ENCODE measurements around the gene PLPPR1.

The PLPPR1 gene

GRCh38 chr9:101354765-101355708 is 326.5 kb downstream of the PLPPR1 start:
- no peak for DNase-seq

DNA sequence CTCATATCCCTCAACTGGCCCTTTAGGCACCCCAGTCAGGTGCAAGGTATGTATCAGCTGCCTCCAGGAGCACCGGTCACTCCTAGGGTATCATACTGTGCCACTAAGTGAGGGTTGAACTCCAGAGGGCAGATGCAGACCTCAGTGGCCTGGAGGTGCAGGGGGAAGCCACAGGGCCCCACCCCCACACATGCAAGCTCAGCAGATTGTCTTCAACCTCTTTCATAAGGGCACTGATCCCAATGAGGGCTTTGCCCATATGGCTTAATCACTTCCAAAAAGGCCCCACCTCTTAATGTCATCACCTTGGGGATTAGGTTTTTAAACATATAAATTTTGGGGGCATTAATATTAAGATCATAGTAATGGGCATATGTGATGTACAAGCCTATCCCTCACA is 328.1 kb downstream of the PLPPR1 start:
- DNase-seq: no peak

- no peak for DNase-seq
Observed at GRCh38 chr9:101359679-101360078, 331.2 kb downstream of the PLPPR1 start.

GRCh38 chr9:101360647-101361046 is 332.1 kb downstream of the PLPPR1 start:
- DNase-seq: no peak

GRCh38 chr9:101362450-101362849 is 333.9 kb downstream of the PLPPR1 start:
- no peak for DNase-seq

- DNase-seq: no peak
Observed at GRCh38 chr9:101365181-101365580, 336.7 kb downstream of the PLPPR1 start.

DNA sequence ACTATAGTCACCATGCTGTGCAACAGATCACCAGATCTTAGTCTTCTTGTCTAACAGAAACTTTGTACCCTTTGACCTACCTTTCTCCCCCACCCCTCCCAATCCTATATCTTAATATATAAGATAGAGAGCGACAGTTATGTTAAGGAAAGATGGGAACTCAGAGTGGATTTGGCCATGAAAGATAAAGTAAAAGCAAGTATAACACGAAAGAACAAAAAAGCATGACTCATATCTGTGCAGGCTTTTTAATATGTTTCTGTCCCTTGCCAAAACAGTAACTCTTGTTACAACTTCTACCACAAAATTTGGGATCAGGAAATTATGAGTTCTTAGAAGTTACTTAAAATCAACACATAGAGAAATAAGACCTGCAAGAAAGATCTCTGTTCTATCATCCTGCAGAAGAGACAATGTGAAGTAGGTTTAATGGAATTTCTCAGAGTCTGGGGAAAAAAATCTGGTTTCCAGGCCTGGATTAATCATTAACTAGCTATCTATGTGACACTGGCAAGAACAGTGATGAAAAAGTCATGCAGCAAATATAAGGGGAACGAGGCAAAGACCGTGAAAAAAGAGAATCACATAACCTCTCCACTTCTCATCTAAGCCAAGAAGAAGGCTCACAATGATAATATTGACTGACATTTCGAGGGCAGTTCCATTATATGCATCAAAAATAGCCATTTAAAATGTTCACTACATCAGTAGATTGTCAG is 337.7 kb downstream of the PLPPR1 start:
- no peak for DNase-seq

GRCh38 chr9:101367323-101367722 is 338.8 kb downstream of the PLPPR1 start:
- no peak for DNase-seq

- no peak for DNase-seq
Observed at GRCh38 chr9:101369286-101369685, 340.8 kb downstream of the PLPPR1 start.

DNA sequence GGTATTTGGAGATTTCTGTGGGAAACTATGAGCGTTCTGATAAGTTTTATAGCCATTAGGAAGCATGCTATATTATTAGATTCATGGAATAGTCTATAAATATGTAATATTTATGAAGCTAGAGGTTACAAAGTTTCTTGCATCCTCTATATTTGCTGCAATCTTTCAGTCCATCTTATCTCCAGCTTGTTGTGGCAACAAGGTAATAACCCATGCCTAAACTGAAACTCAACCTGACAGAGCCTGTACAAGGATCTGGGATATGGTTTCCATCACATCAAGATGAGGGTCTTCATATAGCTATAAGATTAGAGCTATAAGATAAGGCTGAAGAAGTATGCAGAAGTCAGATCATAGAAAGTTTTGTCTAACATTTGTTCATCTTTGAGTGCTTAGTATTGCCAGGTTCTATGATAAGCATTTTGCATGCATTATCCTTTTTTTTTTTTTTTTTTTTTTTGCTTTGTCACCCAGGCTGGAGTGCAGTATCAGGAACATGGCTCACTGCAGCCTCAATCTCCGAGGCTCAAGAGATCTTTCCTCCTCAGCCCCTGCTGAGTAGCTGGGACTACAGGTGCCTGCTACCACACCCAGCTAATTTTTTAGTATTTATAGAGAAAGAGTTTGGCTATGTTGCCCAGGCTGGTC is 341.5 kb downstream of the PLPPR1 start:
- DNase-seq: no peak

DNA sequence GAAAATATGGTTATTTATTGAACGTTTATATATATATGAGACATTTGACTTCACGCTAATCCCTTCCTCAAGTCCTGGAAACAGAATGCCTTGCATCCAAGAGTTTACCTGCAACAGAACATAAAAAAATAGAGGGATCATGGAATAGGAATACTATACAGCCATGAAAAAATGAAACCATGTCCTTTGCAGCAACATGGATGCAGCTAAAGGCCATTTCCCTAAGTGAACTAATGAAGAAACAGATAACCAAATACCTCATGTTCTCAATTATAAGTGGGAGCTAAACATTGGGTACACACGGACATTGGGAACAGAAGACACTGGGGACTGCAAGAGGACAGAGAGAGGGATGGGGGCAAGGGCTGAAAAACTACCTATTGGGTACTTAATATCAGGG is 343.3 kb downstream of the PLPPR1 start:
- DNase-seq: no peak

DNA sequence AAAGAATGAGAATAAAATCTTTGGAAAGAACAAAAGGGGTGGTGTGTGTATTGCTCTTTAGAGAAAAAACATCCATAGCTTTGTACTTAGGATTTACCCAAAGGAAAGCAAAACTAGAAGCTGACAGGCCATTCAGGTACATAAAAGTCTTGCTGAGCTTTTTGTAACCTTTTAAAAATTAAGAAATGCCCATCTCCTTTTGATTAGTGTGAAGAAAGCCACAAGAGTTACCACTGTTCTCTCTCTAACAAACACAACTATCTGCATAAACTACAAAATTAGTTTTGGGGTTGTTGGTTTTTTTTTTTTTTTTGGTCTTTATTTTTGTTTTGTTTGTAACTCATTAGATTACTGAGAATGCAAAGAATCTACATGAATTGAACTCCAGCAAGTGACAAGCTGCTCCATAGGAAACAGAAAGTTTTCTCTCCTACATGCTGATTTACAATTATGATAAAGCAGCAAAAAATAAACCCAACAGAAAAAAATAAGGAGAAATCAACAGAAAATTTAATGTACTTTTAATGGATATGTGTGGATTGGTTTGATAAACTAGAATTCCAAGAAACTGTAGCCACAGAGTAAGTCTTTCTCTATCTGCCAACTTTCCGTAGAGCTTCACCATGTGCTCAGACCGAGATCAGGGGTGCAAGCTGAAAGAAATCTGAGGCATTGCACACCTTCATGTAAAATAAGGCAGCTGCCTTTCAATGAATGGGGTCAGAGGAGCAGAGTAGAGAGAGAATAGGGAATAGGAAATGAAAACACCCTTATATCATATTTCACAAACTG is 344.0 kb downstream of the PLPPR1 start:
- no peak for DNase-seq

Measured in CD4-positive, alpha-beta T cell treated with Interferon alpha-2 for 1 hour (primary cell).